Cardiac muscle cell (in vitro differentiated cells and primary cell): ENCODE data around the gene FSTL4. TPM values are rescaled to one million over a fixed set of nuclear protein-coding genes. Genes with fewer than 3 reads are reported as not detected.

Experiments used
- DNase-seq, 2 donors: peaks; one replicate each; pipeline versions ENCODE4 v3.0.0 to v3.0.0-alpha.2; 2010 to 2017; ENCODE audit warnings: low read depth in 1 of 2, low spot score in 1 of 2
- H3K27ac ChIP-seq: fragments of 200-600 bp; sonication (generic); 2 replicates; pipeline ENCODE4 v1.5.1; 2016
- H3K27me3 ChIP-seq: fragments of 200-600 bp; sonication (generic); 2 replicates; pipeline ENCODE4 v1.6.0; 2016; ENCODE audit warnings: control low read depth
- H3K36me3 ChIP-seq: fragments of 200-600 bp; sonication (generic); 2 replicates; pipeline ENCODE4 v1.5.1; 2016; ENCODE audit warnings: control low read depth
- H3K4me1 ChIP-seq: fragments of 200-600 bp; sonication (generic); 2 replicates; pipeline ENCODE4 v1.8.1; 2017; ENCODE audit warnings: low read depth, mild to moderate bottlenecking, mixed run types
- H3K4me3 ChIP-seq: fragments of 200-600 bp; sonication (generic); 2 replicates; pipeline ENCODE4 v1.5.1; 2016; ENCODE audit warnings: mild to moderate bottlenecking
- H3K9me3 ChIP-seq: fragments of 200-600 bp; sonication (generic); 2 replicates; pipeline ENCODE4 v1.5.1; 2017; ENCODE audit warnings: low read depth, mild to moderate bottlenecking, control low read depth
- polyA plus RNA-seq: library from polyadenylated mRNA; unstranded; fragments of >200 nt; fragmentation: Nextera tagmentation; extraction: Ambion mirVana; gene quantifications from 2 replicates; pipeline ENCODE4 v1.2.1, GENCODE V29; 2016
- total RNA-seq: library from RNA; depleted of rRNA; stranded (reverse); fragments of >200 nt; gene quantifications from 2 replicates; pipeline ENCODE4 v1.2.3, GENCODE V29; 2016
- TF ChIP-seq, protein P1 (sequence below): IDR thresholded peaks from 2 replicates; pipeline ENCODE4 v1.5.1; 2012; ENCODE audit warnings: low read depth, mild to moderate bottlenecking, low read length

The FSTL4 gene
- total and polyA plus RNA-seq, 2 experiments from 2014 or later, result 0.06 TPM; not detected in 1

- H3K27ac ChIP-seq, result no peak overlapping the region
- no peaks in the 10 kb centered on the region for H3K36me3 ChIP-seq
- no peak for DNase-seq
- TF ChIP-seq, protein P1, sequence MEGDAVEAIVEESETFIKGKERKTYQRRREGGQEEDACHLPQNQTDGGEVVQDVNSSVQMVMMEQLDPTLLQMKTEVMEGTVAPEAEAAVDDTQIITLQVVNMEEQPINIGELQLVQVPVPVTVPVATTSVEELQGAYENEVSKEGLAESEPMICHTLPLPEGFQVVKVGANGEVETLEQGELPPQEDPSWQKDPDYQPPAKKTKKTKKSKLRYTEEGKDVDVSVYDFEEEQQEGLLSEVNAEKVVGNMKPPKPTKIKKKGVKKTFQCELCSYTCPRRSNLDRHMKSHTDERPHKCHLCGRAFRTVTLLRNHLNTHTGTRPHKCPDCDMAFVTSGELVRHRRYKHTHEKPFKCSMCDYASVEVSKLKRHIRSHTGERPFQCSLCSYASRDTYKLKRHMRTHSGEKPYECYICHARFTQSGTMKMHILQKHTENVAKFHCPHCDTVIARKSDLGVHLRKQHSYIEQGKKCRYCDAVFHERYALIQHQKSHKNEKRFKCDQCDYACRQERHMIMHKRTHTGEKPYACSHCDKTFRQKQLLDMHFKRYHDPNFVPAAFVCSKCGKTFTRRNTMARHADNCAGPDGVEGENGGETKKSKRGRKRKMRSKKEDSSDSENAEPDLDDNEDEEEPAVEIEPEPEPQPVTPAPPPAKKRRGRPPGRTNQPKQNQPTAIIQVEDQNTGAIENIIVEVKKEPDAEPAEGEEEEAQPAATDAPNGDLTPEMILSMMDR, result no peak
- no peak overlapping the region for H3K4me3 ChIP-seq
- no peaks in the 10 kb centered on the region for H3K4me1 ChIP-seq
- no peaks in the 10 kb centered on the region for H3K9me3 ChIP-seq
- H3K27me3 ChIP-seq, result peaks cover 3% of the 10 kb centered on the region
Measured at GRCh38 chr5:133556551-133556950, 55.8 kb downstream of the FSTL4 start.

DNA sequence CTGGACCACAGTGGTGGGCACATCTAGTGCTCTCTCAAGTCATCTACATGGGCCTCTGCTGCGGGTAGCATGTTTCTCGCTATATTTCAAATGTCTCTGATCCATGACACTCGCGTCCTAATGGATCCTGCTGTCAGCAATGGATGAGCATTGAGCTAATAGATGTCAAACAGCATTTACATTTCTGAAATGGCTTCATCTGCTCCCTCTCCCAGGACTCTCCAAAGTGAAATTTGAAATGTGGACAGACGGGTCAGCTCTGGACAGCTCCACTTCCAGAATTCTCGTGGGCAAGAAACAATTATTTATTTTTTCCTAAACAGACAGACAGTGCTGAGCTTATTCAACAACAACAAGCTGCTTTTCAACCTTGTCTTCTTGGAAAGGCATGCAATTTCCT lies 58.1 kb downstream of the FSTL4 start:
- TF ChIP-seq, protein P1, result no peak
- Histone ChIP-seq H3K4me1 (no peaks in the 10 kb centered on the region), H3K4me3 (no peak overlapping the region), H3K27ac (no peak overlapping the region), H3K9me3 (no peaks in the 10 kb centered on the region), H3K27me3 (peaks cover 3% of the 10 kb centered on the region), H3K36me3 (no peaks in the 10 kb centered on the region)
- DNase-seq, result peak in 1 of 2 donors; percentile 8

GRCh38 chr5:133552925-133553525 lies 59.3 kb downstream of the FSTL4 start:
- Histone ChIP-seq H3K4me3 (no peak overlapping the region), H3K36me3 (no peaks in the 10 kb centered on the region), H3K4me1 (no peaks in the 10 kb centered on the region), H3K27ac (no peak overlapping the region), H3K9me3 (no peaks in the 10 kb centered on the region), H3K27me3 (peaks cover 3% of the 10 kb centered on the region)
- TF ChIP-seq, protein P1, result peak; percentile 82
- peak; percentile 71 to 75 for DNase-seq

DNA sequence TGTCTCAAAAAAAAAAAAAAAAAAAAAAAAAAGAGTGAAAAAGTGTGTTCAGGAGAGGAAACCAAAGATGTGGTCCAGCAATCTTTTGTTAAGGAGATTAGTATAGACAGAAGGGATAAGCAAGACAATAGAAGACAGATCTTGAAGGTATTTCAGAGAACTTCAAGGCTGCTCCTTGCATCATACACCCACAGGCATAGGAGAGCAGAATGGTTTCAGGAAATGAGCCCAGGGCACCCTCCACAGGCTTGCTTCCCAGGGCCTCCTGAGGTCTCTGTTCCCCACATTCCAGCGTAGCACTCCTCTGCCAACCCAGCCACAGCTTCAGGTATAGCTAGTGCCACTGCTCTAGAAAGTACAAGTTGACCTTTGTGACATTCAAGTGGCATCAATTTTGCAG lies 65.8 kb downstream of the FSTL4 start:
- DNase-seq, result no peak
- H3K4me3 ChIP-seq, result no peak overlapping the region
- H3K27ac ChIP-seq, result no peak overlapping the region
- H3K27me3 ChIP-seq, result peaks cover 4% of the 10 kb centered on the region
- H3K9me3 ChIP-seq, result no peaks in the 10 kb centered on the region
- TF ChIP-seq, protein P1, result no peak
- no peaks in the 10 kb centered on the region for H3K4me1 ChIP-seq
- H3K36me3 ChIP-seq, result no peaks in the 10 kb centered on the region

- Histone ChIP-seq H3K27ac (no peak overlapping the region), H3K27me3 (peaks cover 4% of the 10 kb centered on the region)
Measured at GRCh38 chr5:133544346-133544745, 68.0 kb downstream of the FSTL4 start.

More at GRCh38 chr5:133544346-133544745, 68.0 kb downstream of the FSTL4 start:
- Histone ChIP-seq H3K4me1 (no peaks in the 10 kb centered on the region), H3K36me3 (no peaks in the 10 kb centered on the region), H3K9me3 (no peaks in the 10 kb centered on the region), H3K4me3 (no peak overlapping the region)
- no peak for DNase-seq
- TF ChIP-seq, protein P1, result no peak
